GM04503 (cell line): ENCODE measurements around the gene CSTPP1.
"Not testable (repeated sequence)": the region's sequence is repeated elsewhere in the genome, so short reads cannot be mapped to it uniquely, and the experiment has no call there.

ENCODE experiments used
- DNase-seq: peaks from one replicate; pipeline ENCODE4 v3.0.0-alpha.2; 2012; ENCODE audit warnings: low read depth

CSTPP1 gene

GRCh38 chr11:47181271-47181670 lies 244.7 kb downstream of the CSTPP1 start:
- no peak for DNase-seq

- DNase-seq: no peak
Measured at GRCh38 chr11:47182380-47182779, 245.8 kb downstream of the CSTPP1 start.

- DNase-seq: no peak
Measured at GRCh38 chr11:47183031-47183856, 246.7 kb downstream of the CSTPP1 start.

- no peak for DNase-seq
Measured at GRCh38 chr11:47183969-47184368, 247.4 kb downstream of the CSTPP1 start.

GRCh38 chr11:47184711-47185304 lies 248.2 kb downstream of the CSTPP1 start:
- DNase-seq: no peak

- no peak for DNase-seq
Measured at GRCh38 chr11:47185305-47186075, 248.9 kb downstream of the CSTPP1 start.

- DNase-seq: no peak
Measured at GRCh38 chr11:47186076-47186699, 249.6 kb downstream of the CSTPP1 start, which contains the start of gene PACSIN3. PACSIN3 (minus strand) TSS chr11:47186434; CDS start chr11:47182727, 3,707 bp downstream.

GRCh38 chr11:47186700-47187695 lies 250.4 kb downstream of the CSTPP1 start:
- DNase-seq: no peak

- no peak for DNase-seq
Measured at GRCh38 chr11:47187723-47188122, 251.2 kb downstream of the CSTPP1 start.

- no peak for DNase-seq
Measured at GRCh38 chr11:47188259-47188658, 251.7 kb downstream of the CSTPP1 start.

GRCh38 chr11:47189100-47189834 lies 252.7 kb downstream of the CSTPP1 start:
- peak; percentile 74 for DNase-seq

GRCh38 chr11:47191137-47191536 lies 254.6 kb downstream of the CSTPP1 start:
- not testable (repeated sequence) for DNase-seq

GRCh38 chr11:47192111-47192510 lies 255.6 kb downstream of the CSTPP1 start:
- no peak for DNase-seq

GRCh38 chr11:47198161-47198560 lies 261.6 kb downstream of the CSTPP1 start:
- DNase-seq: not testable (repeated sequence)

- no peak for DNase-seq
Measured at GRCh38 chr11:47201015-47201414, 264.5 kb downstream of the CSTPP1 start.

- no peak for DNase-seq
Measured at GRCh38 chr11:47202576-47202975, 266.0 kb downstream of the CSTPP1 start.

GRCh38 chr11:47204637-47204989 lies 268.1 kb downstream of the CSTPP1 start:
- DNase-seq: peak; percentile 44

- DNase-seq: not testable (repeated sequence)
Measured at GRCh38 chr11:47206577-47206976, 270.0 kb downstream of the CSTPP1 start.

GRCh38 chr11:47207459-47207858 lies 270.9 kb downstream of the CSTPP1 start:
- DNase-seq: no peak

- DNase-seq: not testable (repeated sequence)
Measured at GRCh38 chr11:47208008-47208552, 271.5 kb downstream of the CSTPP1 start.
